Prostate gland (tissue), 2 donors: Measurements from ENCODE around the gene SRP54.

Experiments
- POLR2A ChIP-seq: fragments of 450-650 bp; IDR thresholded peaks from one replicate; pipeline ENCODE4 v1.6.1; 2016; ENCODE audit warnings: antibody characterized with exemption, mild to moderate bottlenecking
- TF ChIP-seq, protein P1 (sequence below), 4 experiments: fragments of 200-600 bp in 2 of 4; fragments of 450-650 bp in 2 of 4; sonication (generic) in 2 of 4; IDR thresholded peaks; 1 replicate in 3 of 4; 2 replicates in 1 of 4; pipeline ENCODE4 v1.5.1; 2016 to 2019; ENCODE audit warnings: antibody characterized with exemption in 4 of 4, mild to moderate bottlenecking in 2 of 4, moderate library complexity in 2 of 4

DNA sequence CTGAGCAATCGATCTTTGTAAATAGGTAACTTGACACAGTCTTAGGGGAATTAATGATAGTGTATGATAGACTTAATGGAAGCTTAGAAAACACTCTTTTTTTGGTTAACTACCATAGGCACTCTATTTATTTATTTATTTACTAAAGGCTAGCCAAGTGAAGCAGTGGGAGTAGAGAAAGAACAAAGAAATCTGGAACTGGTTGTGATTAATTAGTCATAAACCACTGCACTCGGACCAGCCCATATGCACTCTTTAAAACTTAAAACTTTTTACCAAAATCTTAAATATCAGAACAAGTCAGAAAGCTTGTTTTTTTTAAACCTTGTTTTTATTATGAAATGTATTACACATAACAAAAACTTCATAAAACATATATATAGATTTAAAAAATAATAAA, 49.5 kb upstream of the SRP54 start:
- TF ChIP-seq, protein P1, sequence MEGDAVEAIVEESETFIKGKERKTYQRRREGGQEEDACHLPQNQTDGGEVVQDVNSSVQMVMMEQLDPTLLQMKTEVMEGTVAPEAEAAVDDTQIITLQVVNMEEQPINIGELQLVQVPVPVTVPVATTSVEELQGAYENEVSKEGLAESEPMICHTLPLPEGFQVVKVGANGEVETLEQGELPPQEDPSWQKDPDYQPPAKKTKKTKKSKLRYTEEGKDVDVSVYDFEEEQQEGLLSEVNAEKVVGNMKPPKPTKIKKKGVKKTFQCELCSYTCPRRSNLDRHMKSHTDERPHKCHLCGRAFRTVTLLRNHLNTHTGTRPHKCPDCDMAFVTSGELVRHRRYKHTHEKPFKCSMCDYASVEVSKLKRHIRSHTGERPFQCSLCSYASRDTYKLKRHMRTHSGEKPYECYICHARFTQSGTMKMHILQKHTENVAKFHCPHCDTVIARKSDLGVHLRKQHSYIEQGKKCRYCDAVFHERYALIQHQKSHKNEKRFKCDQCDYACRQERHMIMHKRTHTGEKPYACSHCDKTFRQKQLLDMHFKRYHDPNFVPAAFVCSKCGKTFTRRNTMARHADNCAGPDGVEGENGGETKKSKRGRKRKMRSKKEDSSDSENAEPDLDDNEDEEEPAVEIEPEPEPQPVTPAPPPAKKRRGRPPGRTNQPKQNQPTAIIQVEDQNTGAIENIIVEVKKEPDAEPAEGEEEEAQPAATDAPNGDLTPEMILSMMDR (IDR thresholded peaks at IDR 0.05): no peak
- TF ChIP-seq POLR2A: no peak
